Measurements from ENCODE around the gene CDK5.

DNA sequence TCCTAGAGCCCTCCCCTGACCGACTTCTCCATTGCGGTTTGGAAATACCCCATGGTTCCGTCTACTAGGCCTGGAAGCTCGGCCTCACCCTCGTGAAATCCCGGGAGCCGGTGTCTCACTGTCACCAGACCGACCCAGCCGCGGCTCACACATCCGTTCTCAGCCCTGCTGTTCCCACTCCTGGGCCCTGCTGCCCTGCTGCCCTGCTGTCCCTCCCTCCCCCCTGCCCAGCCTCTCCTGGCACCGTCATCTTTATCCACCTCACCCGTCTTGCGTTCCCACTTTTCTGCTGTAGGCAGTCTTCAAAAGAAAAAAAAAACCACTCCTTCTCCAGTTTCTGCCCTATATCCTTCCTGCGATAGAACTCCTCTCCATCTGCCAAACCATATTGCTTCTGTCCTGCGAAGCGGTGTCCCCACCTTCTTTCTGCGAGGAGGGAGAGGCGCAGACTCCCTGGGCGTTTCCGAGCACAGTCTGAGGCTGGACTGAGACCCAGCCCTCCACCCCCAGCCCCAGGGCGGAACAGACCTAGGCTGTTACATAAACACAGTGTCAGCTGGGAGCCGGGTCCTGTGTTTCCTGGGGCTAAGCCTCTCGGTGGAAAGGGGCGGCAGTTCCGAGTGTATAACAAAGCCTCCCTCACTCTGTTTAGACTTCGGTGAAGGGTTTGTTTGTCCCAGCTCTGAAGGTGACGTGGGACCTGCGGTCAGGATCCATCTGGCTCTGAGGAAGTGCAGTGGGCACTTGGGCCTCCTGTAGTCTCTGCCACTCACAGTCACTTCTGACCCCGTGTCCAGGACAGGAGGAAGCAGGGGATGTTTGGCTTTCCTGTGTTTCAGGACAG is 31.4 kb upstream of the CDK5 start:
- TF ChIP-seq POLR2A (IDR thresholded peaks at IDR 0.05) (peak in 3 of 4 donors; percentile 23 to 66 (median 26)), EP300 (IDR thresholded peaks at IDR 0.05) (peak in 3 of 4 donors; percentile 55 to 65 (median 56))
- TF ChIP-seq, protein P1, sequence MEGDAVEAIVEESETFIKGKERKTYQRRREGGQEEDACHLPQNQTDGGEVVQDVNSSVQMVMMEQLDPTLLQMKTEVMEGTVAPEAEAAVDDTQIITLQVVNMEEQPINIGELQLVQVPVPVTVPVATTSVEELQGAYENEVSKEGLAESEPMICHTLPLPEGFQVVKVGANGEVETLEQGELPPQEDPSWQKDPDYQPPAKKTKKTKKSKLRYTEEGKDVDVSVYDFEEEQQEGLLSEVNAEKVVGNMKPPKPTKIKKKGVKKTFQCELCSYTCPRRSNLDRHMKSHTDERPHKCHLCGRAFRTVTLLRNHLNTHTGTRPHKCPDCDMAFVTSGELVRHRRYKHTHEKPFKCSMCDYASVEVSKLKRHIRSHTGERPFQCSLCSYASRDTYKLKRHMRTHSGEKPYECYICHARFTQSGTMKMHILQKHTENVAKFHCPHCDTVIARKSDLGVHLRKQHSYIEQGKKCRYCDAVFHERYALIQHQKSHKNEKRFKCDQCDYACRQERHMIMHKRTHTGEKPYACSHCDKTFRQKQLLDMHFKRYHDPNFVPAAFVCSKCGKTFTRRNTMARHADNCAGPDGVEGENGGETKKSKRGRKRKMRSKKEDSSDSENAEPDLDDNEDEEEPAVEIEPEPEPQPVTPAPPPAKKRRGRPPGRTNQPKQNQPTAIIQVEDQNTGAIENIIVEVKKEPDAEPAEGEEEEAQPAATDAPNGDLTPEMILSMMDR (IDR thresholded peaks at IDR 0.05): no peak

Data from upper lobe of left lung (tissue), 4 donors.